HG03045 (cell line): ENCODE data around the gene TRIM65.
"Not testable (repeated sequence)": the region's sequence is repeated elsewhere in the genome, so short reads cannot be mapped to it uniquely, and the experiment has no call there.

ENCODE experiments used
- ATAC-seq: cut with Tn5 transposase; IDR thresholded peaks from one replicate; pipeline ENCODE4 v1.9.1; 2021; ENCODE audit warnings: mild to moderate bottlenecking, moderate library complexity; ENCODE audit not compliant: unreplicated experiment

TRIM65 gene

DNA sequence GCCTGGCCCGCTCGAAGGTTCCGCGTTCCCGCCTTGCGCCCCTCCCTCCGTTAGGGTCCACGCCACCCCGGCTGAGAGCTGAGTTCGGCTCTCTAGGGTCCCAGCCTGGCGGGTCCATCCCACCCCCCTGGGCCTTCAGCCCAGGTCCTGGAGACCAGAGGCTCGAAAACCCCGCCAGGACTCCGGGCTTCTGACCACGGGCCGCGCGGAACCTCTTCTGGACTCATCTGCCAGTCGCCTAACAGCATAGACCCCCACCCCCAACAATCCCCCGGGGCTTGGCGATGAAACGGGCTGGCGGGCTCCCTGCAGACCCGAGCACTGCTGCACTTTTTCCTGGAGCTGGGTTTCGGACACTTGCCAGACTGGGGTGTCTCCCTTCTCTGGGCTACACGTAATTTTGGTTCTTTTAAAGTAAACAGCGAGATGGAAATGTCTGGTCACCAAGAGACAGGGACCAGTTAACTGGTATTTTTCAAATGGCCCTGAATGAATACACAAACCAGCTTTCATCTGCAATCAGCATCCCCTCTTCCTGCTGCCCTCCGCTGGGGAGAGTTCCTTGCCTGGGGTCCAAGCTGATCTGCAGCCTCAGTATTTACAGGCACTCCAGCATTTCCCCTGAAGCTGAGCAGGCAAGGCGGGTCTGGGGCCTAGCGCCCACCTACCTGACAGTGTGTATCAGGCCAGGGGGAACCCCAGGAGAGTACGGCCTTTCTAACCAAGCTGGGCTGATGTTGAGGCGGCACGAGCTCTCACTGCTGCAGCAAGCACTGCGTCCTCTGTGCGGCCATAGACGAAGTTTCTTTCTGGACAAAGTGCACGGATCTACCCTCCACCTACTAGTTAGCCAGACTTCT, 639 bp upstream of the TRIM65 start:
- no peak for ATAC-seq

DNA sequence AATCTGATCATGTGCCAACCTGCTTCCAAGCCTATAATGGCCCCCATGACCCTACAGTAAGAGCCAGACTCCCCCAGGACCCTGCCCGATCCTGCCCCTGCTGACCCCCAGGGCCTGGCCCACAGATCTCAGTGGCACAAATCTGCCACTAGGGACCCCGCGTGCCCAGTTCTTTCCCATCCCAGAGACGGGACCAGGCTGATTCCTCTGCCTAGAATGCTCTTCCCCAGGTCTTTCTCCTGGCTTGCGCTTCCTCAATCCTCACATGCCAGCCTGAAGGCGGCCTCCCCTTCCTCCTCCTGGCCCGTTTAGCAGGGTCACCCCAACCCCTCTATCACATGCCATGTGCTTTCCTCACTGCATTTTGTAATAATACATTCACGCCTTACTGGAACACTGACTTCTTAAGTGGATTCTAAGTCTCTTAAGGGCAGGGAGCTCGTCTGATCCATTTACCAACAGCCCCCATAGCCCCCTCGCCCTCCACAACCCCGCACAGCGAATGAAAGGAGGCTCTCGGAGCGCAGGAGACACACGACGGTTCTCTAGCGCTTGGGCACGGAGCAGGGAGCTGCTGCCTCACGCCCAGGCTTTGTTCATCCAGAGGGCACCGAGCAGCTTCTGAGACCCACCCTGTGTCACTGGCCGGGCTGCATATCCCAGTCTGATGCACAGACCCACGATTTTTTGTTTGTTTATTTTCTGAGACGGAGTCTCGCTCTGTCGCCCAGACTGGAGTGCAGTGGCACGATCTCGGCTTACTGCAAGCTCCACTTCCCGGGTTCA, 1.2 kb downstream of the TRIM65 start:
- ATAC-seq = no peak

GRCh38 chr17:75894049-75894733, 2.6 kb downstream of the TRIM65 start:
- ATAC-seq = no peak

- ATAC-seq = no peak
Observed at GRCh38 chr17:75893305-75894048, 3.3 kb downstream of the TRIM65 start.

- no peak for ATAC-seq
Observed at GRCh38 chr17:75892556-75893224, 4.1 kb downstream of the TRIM65 start.

- ATAC-seq = no peak
Observed at GRCh38 chr17:75891605-75892555, 4.9 kb downstream of the TRIM65 start.

DNA sequence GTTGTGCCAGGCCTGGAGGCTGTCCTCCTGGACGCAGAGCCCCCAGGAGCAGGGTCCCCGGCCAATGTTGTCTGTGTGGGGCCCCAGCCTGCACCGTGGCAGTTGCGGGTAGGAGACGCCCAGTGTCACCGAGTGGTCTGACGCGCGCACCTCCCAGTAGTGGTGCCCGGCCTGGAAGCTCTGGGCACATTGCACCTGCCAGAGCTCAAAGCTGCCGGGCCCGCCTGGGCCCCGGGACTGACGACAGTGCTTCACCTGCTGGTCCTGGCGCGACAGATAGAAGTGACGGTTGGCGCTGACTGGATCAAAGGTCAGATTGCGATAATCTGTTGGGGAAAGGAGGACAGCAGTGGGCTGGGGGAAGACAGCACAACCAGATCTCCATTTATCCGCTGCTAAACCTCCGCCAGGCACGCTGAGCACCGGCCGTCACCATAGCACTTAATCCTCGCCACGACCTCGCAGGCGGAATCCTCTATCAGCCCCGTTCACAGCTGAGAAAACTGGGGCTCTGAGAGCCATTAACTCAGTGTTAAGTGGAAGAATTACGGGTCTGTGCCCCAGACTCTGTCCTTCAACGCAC, 5.6 kb downstream of the TRIM65 start:
- ATAC-seq = no peak

DNA sequence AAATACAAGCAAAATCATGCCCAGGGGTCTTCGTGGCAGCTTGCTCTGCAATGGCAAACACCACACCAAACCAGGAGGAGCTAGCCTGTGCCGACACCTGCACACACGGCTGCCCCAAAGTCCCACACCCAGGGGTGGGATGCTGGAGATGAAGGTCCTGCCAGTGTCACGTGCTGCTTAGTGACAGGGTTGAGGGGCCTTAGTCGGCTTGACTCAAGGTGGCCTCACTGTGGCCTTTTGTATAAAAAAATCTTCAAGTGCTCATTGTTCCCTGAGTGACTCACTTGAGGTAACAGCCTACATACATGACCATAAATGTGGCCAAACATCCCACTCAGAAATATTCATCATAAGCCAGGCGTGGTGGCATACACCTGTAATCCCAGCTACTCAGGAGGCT, 7.3 kb downstream of the TRIM65 start:
- ATAC-seq = no peak

DNA sequence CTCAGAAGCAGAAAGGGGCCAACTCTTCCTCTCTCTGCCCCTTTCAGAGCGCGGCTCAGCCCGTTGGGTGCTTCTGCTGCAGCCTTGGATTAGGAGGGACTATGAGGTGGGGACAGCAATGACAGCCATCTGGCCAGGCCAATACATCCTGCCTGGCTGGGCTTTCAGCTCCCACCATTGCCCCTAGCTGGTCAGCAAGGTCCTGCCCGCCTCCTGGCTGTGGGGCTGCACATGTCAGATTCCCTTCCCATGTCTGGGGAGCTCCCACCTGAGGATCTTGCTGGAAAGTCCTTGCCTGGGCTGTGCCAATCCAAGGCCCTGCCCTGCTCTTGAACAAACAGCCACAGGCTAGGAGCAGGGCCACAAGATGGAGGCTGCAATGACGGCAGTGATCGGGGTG, 8.3 kb downstream of the TRIM65 start:
- no peak for ATAC-seq

- not testable (repeated sequence) for ATAC-seq
Observed at GRCh38 chr17:75885860-75886259, 10.9 kb downstream of the TRIM65 start.

GRCh38 chr17:75885431-75885830, 11.3 kb downstream of the TRIM65 start:
- no peak for ATAC-seq

GRCh38 chr17:75881678-75882454, 14.9 kb downstream of the TRIM65 start:
- ATAC-seq = no peak

DNA sequence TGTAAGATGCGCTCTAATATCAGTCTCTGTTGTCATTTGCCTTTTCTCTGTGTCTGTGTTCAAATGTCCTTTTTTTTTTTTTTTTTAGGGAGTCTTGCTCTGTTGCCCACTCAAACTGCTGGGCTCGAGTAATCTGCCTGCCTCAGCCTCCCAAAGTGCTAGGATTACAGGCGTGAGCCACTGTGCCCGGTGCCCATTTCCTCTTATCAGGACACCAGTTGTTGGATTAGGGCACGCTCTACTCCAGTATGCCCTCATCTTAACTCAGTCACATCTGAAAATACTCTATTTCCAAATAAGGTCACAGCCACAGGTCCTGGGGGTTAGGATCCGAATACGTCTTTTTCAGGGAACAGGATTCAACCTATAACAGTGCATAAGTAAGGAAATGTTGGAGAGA, 16.5 kb downstream of the TRIM65 start:
- no peak for ATAC-seq

GRCh38 chr17:75878174-75878998, 18.4 kb downstream of the TRIM65 start, which contains the start of gene TRIM47:
TSS of gene TRIM47 (minus strand) at chr17:75878581. CDS start at chr17:75878548, 33 bp downstream.
- peak; percentile 9 for ATAC-seq

DNA sequence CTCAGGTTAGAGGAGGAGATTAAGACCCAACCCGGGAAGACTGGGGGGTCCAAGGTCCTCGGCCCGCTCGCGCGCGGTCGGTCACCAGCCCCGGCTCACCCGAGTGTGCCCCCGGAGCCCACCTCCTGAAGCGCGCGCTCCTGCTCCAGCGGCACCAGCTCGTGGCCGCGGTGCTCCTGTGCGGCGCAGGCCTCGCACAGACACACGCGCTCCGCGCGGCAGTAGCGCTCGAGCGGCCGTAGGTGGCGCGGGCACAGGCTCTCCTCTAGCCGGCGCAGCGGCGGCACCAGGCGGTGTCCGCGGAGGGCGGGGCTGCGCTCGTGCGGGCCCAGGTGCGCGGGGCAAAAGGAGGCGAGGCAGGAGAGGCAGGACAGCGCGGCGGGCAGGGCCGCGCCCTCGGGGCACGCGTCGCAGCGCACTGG, 19.0 kb downstream of the TRIM65 start:
- ATAC-seq = peak; percentile 44

- ATAC-seq = no peak
Observed at GRCh38 chr17:75876938-75877751, 19.6 kb downstream of the TRIM65 start.
